Stimulated activated CD8-positive, alpha-beta memory T cell treated with anti-CD3 and anti-CD28 coated beads, Interleukin-15, amount 100 ng/mL, for 24 hours (primary cell): ENCODE measurements around the gene AK8.

Source experiments
- DNase-seq: peaks from one replicate; pipeline ENCODE4 v3.0.0-alpha.2; 2020; ENCODE audit warnings: low read depth

Gene AK8

GRCh38 chr9:132877824-132878694, at the start of gene AK8:
Gene AK8 (minus strand): TSS chr9:132878284. CDS start chr9:132878255, 29 bp downstream.
- DNase-seq, result peak; percentile 69

- no peak for DNase-seq
Measured at GRCh38 chr9:132927704-132928103, 49.6 kb upstream of the AK8 start.

- DNase-seq, result no peak
Measured at GRCh38 chr9:132923346-132923902, 45.3 kb upstream of the AK8 start.

- no peak for DNase-seq
Measured at GRCh38 chr9:132919614-132920268, 41.7 kb upstream of the AK8 start.

- DNase-seq, result no peak
Measured at GRCh38 chr9:132914924-132915323, 36.8 kb upstream of the AK8 start.

- DNase-seq, result no peak
Measured at GRCh38 chr9:132912131-132912530, 34.0 kb upstream of the AK8 start.

- DNase-seq, result no peak
Measured at GRCh38 chr9:132910376-132910775, 32.3 kb upstream of the AK8 start.

GRCh38 chr9:132909311-132909710, 31.2 kb upstream of the AK8 start:
- no peak for DNase-seq

- no peak for DNase-seq
Measured at GRCh38 chr9:132908635-132909034, 30.6 kb upstream of the AK8 start.

GRCh38 chr9:132905726-132906125, 27.6 kb upstream of the AK8 start:
- no peak for DNase-seq

- no peak for DNase-seq
Measured at GRCh38 chr9:132903574-132904492, 25.7 kb upstream of the AK8 start.

GRCh38 chr9:132901858-132902831, 24.1 kb upstream of the AK8 start:
- peak; percentile 43 for DNase-seq

- no peak for DNase-seq
Measured at GRCh38 chr9:132898051-132898450, 20.0 kb upstream of the AK8 start.

- DNase-seq, result no peak
Measured at GRCh38 chr9:132896906-132897305, 18.8 kb upstream of the AK8 start.

- DNase-seq, result no peak
Measured at GRCh38 chr9:132896264-132896663, 18.2 kb upstream of the AK8 start.

- no peak for DNase-seq
Measured at GRCh38 chr9:132894862-132895835, 17.1 kb upstream of the AK8 start.

GRCh38 chr9:132894346-132894745, 16.3 kb upstream of the AK8 start:
- DNase-seq, result no peak

GRCh38 chr9:132892400-132892799, 14.3 kb upstream of the AK8 start:
- DNase-seq, result no peak

GRCh38 chr9:132888151-132888550, 10.1 kb upstream of the AK8 start:
- no peak for DNase-seq
